Neural progenitor cell (in vitro differentiated cells): Measurements from ENCODE around the gene PRMT6.

Experiments used
- CTCF ChIP-seq: fragments of 200-600 bp; sonication (generic); IDR thresholded peaks from 2 replicates; pipeline ENCODE4 v1.5.1; 2017; ENCODE audit warnings: antibody characterized with exemption, mild to moderate bottlenecking
- EZH2 ChIP-seq: fragments of 200-600 bp; sonication (generic); IDR thresholded peaks from 2 replicates; pipeline ENCODE4 v1.6.1; 2017; ENCODE audit warnings: antibody characterized with exemption, mild to moderate bottlenecking, moderate library complexity
- EZH2phosphoT487 ChIP-seq: fragments of 200-600 bp; sonication (generic); IDR thresholded peaks from 2 replicates; pipeline ENCODE4 v1.6.1; 2017; ENCODE audit warnings: antibody characterized with exemption

DNA sequence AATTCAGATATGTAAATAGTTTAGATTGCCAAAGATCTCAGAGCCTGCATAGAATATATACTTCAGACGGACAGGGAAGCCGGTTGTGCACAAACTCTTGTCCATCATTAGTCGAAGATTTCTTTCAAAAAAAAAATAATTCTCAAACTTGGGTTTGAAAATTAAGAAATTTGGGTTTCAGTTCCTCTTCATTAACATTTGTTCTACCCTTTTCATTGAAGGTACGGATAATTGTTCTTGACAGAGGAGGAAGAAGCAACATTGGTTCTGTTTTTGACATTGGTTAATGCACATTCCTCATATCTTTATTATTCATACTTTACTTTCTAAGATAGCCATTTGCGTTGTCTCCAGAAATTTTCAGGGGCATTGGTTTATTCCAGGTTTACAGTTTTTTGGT, 38.0 kb upstream of the PRMT6 start:
- TF ChIP-seq CTCF (no peak), EZH2 (no peak), EZH2phosphoT487 (no peak)
